Thyroid gland (tissue), 4 donors: ENCODE data around the gene FAM186B.

Source experiments
- CTCF ChIP-seq, 6 experiments: fragments of 200-600 bp in 3 of 6; fragments of 450-650 bp in 3 of 6; sonication (generic) in 3 of 6; IDR thresholded peaks; one replicate each; pipeline ENCODE4 v1.5.1; 2016 to 2019; ENCODE audit warnings: antibody characterized with exemption in 6 of 6, mild to moderate bottlenecking in 2 of 6, inconsistent platforms in 1 of 6, moderate library complexity in 1 of 6
- POLR2A ChIP-seq, 2 donors: fragments of 450-650 bp; IDR thresholded peaks; one replicate each; pipeline ENCODE4 v1.6.1; 2017; ENCODE audit warnings: antibody characterized with exemption in 2 of 2, mild to moderate bottlenecking in 2 of 2, moderate library complexity in 1 of 2

GRCh38 chr12:49604856-49605255 is 583 bp downstream of the FAM186B start:
- TF ChIP-seq CTCF (IDR thresholded peaks at IDR 0.05) (no peak), POLR2A (IDR thresholded peaks at IDR 0.05) (no peak)
